ENCODE results near the gene IL23R.

GRCh38 chr1:67171978-67172377 is 5.7 kb downstream of the IL23R start:
- TF ChIP-seq POLR2A (IDR thresholded peaks at IDR 0.05; ENCODE audit: low read depth, low read length) (no peak), CTCF (IDR thresholded peaks at IDR 0.05; ENCODE audit: extremely low read depth in 1 of 2, insufficient read depth in 1 of 2, low read depth in 1 of 2, low read length in 2 of 2) (no peak), POLR2AphosphoS5 (IDR thresholded peaks at IDR 0.05; ENCODE audit: insufficient read depth, low read depth, low read length) (no peak)
